ENCODE data around the gene GRIA2. TPM values are rescaled to one million over a fixed set of nuclear protein-coding genes. Genes with fewer than 3 reads are reported as not detected.

Gene GRIA2
- total RNA-seq, 2 donors from 2014 or later = 0.91 to 5.1 TPM

DNA sequence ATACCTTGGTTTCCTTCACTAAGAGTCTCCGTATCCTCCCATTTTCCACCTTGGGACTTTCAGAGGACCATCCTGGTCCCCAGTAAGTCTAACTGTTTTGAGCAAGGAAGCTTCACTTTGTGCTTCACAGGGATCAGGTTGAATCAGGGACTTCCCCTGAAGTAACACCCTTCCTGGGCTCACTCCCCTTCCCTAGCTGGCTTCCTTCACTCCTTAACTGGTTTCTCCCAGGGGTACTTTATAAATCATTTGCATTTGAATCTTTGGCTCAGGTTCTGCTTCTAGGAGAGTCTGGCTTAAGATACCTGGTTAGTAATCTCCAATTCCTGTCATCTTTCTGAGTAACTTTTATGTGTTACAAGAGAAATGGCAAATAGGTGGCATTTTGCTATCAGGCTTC is 24.5 kb upstream of the GRIA2 start:
- H3K36me3 ChIP-seq = no peaks in the 10 kb centered on the region
- no peaks in the 10 kb centered on the region for H3K27me3 ChIP-seq (replicated peaks; ENCODE audit: insufficient read depth)
- H3K27ac ChIP-seq = no peak overlapping the region
- TF ChIP-seq, protein P1, sequence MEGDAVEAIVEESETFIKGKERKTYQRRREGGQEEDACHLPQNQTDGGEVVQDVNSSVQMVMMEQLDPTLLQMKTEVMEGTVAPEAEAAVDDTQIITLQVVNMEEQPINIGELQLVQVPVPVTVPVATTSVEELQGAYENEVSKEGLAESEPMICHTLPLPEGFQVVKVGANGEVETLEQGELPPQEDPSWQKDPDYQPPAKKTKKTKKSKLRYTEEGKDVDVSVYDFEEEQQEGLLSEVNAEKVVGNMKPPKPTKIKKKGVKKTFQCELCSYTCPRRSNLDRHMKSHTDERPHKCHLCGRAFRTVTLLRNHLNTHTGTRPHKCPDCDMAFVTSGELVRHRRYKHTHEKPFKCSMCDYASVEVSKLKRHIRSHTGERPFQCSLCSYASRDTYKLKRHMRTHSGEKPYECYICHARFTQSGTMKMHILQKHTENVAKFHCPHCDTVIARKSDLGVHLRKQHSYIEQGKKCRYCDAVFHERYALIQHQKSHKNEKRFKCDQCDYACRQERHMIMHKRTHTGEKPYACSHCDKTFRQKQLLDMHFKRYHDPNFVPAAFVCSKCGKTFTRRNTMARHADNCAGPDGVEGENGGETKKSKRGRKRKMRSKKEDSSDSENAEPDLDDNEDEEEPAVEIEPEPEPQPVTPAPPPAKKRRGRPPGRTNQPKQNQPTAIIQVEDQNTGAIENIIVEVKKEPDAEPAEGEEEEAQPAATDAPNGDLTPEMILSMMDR (IDR thresholded peaks at IDR 0.05) = no peak
- TF ChIP-seq POLR2AphosphoS5 (IDR thresholded peaks at IDR 0.05) (no peak), POLR2A (IDR thresholded peaks at IDR 0.05) (no peak)
- H3K9me3 ChIP-seq = no peaks in the 10 kb centered on the region
- intact Hi-C loops (cut with DNase I) = no loop called here
- H3K4me3 ChIP-seq = no peak overlapping the region
- WGBS = 95% methylated on average over 1 of the region's 1 CpG
- H3K4me1 ChIP-seq (replicated peaks) = no peaks in the 10 kb centered on the region
- no peak for DNase-seq (ENCODE audit: low spot score)

DNA sequence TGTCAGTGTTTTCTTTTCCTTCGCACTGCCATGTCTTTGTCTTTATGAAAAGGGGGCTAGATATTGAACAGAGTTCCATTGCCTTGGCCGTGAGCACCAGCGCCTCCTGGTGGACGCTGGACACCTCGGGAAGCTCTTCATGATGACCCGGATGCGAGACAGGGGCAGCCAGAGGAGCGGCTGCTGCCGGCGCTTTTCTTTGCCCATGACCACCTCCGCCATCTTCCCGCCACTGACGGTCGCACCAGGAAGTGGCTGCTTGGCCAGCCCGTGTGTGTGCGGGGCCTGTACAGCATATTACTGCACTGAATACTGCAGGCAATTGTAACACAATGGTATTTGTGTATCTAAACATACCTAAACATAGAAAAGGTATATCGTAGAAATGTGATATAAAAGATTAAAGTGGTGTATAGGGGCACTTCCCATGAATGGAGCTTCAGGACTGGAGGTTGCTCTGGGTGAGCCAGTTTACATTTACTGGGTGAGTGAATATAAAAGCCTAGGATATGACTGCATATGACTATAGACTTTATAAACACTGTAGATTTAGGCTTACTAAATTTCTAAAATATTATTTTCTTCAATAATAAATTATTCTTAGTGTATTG is 15.8 kb upstream of the GRIA2 start:
- Histone ChIP-seq H3K9me3 (no peaks in the 10 kb centered on the region), H3K27me3 (replicated peaks; ENCODE audit: insufficient read depth) (no peaks in the 10 kb centered on the region), H3K27ac (no peak overlapping the region), H3K36me3 (no peaks in the 10 kb centered on the region), H3K4me3 (no peak overlapping the region), H3K4me1 (replicated peaks) (no peaks in the 10 kb centered on the region)
- TF ChIP-seq POLR2A (IDR thresholded peaks at IDR 0.05) (no peak), POLR2AphosphoS5 (IDR thresholded peaks at IDR 0.05) (no peak)
- TF ChIP-seq, protein P1 (IDR thresholded peaks at IDR 0.05) = no peak
- no peak for DNase-seq (ENCODE audit: low spot score)
- intact Hi-C loops (cut with DNase I) = no loop called here
- WGBS = 80% methylated on average over 17 of the region's 17 CpGs

DNA sequence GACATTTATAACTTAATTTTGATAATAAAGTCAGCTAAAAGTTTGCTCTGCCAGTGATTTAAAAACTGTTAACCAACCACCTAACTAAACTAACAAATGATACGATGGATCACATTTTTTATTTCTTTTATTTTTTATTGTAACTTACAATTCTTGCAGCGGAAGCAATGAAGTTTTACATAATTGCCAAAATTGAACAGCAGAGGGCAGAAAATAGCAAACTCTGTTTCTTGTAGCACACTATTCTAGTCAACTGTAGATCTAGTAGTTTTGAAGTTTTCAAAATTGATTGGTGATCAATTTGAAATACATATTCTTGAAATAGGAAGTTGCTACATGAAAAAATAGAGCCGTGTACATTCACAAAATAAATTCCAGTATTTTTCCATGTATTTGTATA is 2.8 kb upstream of the GRIA2 start:
- Histone ChIP-seq H3K27ac (no peak overlapping the region), H3K4me1 (replicated peaks) (no peaks in the 10 kb centered on the region), H3K9me3 (no peaks in the 10 kb centered on the region), H3K36me3 (no peaks in the 10 kb centered on the region), H3K27me3 (replicated peaks; ENCODE audit: insufficient read depth) (peaks cover 13% of the 10 kb centered on the region), H3K4me3 (no peak overlapping the region)
- intact Hi-C loops (cut with DNase I) = no loop called here
- DNase-seq (ENCODE audit: low spot score) = no peak
- WGBS = 23% methylated on average over 3 of the region's 3 CpGs
- TF ChIP-seq, protein P1 (IDR thresholded peaks at IDR 0.05) = peak in 2 of 4 experiments; percentile 21 to 40
- TF ChIP-seq POLR2AphosphoS5 (IDR thresholded peaks at IDR 0.05) (no peak), POLR2A (IDR thresholded peaks at IDR 0.05) (no peak)

- intact Hi-C loops (cut with DNase I) = loop anchor here (10.0 kb wide), 1 partner anchor 755 kb away; no protein-coding TSS in a partner anchor
- 17% methylated on average over 16 of the region's 16 CpGs for WGBS
Observed at GRCh38 chr4:157219711-157220370, 687 bp upstream of the GRIA2 start.

More at GRCh38 chr4:157219711-157220370, 687 bp upstream of the GRIA2 start:
- no peaks in the 10 kb centered on the region for H3K4me1 ChIP-seq (replicated peaks)
- no peak overlapping the region for H3K4me3 ChIP-seq
- H3K27ac ChIP-seq = no peak overlapping the region
- DNase-seq (ENCODE audit: low spot score) = no peak
- H3K36me3 ChIP-seq = no peaks in the 10 kb centered on the region
- H3K27me3 ChIP-seq (replicated peaks; ENCODE audit: insufficient read depth) = peaks cover 14% of the 10 kb centered on the region
- no peaks in the 10 kb centered on the region for H3K9me3 ChIP-seq
- TF ChIP-seq POLR2A (IDR thresholded peaks at IDR 0.05) (no peak), POLR2AphosphoS5 (IDR thresholded peaks at IDR 0.05) (no peak)
- TF ChIP-seq, protein P1 (IDR thresholded peaks at IDR 0.05) = no peak
